Measurements from ENCODE around the gene CASZ1.
A peak's percentile ranks its signal among the peaks of the same experiment; 100 is the strongest.

Gene CASZ1

DNA sequence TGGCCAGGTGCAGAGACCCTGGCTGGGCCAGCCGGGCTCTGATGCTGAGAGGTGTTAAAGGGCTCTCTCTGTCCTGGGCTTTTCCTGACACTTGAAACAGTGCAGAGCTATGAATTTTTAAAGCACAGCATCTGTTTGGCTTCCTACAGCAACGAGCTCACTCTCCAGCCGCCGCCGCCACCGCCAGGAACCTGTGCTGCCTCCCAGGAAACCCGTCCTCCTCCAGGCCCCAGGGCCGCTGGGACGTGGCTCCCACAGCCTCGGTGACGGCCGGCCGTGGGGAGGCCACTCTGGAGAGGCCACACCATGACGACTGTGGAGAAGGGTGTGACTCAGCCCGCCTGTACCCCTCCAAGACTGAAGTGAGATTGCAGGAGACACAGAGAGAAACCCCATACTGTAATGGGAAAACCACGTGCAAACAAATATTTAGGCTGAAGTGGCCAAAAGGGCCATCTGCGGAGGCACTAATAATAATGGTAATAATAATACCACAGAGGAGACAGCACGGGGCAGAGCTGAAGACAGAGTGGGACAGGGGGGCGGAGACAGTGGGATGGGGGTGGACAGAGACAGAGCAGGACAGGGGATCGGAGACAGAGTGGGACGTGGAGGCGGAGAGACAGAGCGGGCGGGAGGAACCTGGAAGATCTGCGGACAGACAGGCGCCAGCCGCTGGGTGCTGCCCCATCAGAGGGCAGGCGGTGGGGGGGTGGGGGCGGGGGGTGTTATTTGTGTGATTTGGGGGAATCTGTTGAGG, 139.2 kb downstream of the CASZ1 start:
- FAIRE-seq, result no peak
- DNase-seq (ENCODE audit: low spot score), result no peak

DNA sequence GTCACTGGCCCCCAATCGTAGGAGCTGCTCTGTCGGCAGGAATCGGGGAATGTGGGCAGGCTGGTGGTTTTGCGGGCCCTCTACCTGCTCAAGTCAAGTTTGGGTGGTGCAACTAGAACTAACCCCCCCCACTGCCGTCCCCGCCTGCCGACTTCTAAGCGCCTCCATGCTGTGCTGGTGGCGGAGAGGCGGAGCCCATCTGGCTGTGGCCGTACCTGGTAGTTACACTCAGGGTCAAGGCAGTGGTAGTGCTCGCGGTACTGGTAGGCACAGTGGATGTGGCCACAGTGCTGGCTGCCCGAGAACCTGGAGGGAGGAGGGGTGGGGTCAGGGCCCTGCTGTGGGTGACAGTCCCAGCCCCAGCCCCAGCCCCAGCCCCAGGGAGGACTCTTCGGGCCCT, 140.0 kb downstream of the CASZ1 start:
- FAIRE-seq, result no peak
- DNase-seq (ENCODE audit: low spot score), result no peak

DNA sequence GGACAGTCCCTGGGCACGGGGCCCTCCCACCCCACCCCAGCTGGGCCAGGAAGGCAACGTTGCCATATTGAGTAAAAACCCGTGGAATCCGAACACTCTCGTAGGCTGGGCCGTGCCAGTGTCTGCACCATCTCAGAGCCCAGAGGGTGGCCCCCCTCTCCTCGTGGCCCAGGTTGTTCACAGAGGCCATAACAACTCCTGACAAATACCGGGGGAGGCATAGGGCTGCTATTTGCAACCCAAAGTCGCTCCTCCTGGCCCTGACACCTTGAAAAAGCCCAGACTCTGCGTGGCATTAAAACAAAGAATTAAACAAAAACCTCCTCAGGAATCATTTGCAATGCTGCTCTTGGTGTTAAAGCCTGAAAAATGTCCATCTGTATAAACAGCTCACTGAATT, 141.4 kb downstream of the CASZ1 start:
- no peak for DNase-seq (ENCODE audit: low spot score)
- no peak for FAIRE-seq

DNA sequence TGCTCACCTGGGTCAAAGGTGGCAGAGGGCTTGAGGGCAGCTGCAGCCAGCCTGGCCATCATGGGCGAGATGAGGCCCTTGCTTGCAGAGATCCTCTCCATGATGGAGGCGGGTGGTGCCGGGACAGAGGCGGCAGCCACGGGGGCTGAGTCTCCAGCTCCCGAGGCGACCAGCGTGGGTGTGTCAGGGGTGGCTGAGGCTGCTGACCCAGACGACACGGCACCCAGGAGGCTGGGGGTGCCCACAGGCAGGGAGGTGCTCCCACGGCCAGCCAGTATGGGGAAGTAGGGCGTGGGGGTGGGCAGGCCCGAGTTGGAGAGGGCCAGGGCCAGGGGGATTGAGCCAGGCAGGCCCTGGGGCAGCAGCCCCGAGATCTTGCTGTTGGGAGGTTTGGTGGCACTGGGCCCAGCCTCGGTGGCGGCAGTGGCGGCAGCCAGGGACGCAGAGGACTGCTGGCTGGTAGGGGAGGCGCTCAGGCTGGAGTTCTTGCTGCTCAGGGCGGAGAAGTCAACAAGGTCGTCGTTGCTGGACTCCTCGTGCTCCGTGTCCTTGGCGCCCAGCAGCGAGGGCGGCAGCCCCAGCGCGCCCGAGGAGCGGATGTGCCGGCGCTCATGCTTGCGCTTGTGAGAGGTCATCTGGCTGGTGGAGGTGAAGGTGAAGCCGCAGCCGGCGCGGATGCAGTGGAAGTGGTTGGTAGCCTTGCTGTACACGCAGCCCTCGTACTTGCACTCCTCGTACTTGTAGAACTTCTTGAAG, 142.9 kb downstream of the CASZ1 start:
- DNase-seq (ENCODE audit: low spot score), result no peak
- FAIRE-seq, result no peak

- FAIRE-seq (no peak), DNase-seq (ENCODE audit: low spot score) (no peak)
These were observed 143.8 kb downstream of the CASZ1 start for GRCh38 chr1:10652626-10653025.

- FAIRE-seq (no peak), DNase-seq (ENCODE audit: low spot score) (no peak)
These were observed 144.7 kb downstream of the CASZ1 start for GRCh38 chr1:10651793-10652192.

DNA sequence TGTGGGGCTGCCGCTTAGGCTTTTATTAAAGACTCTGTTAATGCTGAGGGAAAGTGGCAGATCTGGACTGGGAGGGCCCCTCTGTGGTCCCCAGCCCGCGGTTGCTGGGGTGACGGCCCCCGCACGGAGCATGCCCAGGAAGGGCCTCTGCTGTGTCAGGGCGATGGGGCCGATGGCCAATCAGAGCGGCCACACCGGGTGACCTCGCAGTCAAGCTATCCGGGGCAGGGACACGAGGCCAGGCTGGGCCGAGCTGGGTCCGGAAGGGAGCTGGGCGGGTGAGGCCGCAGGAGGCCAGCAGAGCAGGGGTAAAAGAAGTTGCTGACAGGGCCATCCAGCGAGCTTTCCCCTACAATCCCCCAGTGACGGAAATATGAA, 145.1 kb downstream of the CASZ1 start:
- FAIRE-seq, result no peak
- no peak for DNase-seq (ENCODE audit: low spot score)

DNA sequence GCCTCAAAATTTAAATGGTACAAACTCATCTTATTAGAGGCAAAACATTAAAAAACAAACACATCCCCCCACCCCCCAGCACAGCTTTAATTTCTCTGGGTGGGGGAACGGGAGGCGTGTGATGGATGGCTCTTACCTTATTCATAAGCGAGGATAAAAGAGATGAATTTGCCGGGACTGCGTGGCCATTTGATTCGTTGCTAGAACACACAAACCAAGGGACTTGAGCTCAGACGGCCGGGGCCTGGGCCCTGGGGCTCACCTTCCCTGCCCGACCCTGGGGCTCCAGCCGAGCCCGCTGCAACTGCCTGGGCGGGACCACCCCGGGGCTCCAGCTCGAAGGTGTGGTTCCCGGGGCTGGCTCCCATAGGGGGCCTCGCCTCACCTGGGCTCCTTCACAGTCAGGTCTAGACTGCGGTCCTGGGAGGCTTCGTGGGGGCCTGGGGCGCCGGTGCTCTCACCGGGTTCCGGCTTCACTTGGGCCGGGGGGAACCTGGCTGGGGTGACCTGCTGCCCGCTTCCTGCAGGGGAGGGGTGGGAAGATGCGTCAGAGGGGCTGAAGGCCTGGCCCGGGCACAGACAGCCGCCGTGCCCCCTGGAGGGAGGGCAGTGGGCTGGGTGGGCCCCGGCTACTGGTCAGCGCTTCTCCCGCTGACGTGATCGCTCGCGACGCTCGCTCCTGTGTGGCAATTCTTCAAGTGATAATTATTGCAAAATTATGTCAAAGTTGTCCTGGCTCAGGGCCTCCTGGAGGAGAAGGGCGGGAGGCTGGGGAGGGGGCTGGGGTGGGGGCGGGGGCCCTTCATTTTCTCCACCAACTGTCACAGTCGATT, 145.7 kb downstream of the CASZ1 start:
- FAIRE-seq (no peak), DNase-seq (ENCODE audit: low spot score) (no peak)

- DNase-seq (ENCODE audit: low spot score) (no peak), FAIRE-seq (no peak)
These were observed 146.8 kb downstream of the CASZ1 start for GRCh38 chr1:10649517-10650201.

DNA sequence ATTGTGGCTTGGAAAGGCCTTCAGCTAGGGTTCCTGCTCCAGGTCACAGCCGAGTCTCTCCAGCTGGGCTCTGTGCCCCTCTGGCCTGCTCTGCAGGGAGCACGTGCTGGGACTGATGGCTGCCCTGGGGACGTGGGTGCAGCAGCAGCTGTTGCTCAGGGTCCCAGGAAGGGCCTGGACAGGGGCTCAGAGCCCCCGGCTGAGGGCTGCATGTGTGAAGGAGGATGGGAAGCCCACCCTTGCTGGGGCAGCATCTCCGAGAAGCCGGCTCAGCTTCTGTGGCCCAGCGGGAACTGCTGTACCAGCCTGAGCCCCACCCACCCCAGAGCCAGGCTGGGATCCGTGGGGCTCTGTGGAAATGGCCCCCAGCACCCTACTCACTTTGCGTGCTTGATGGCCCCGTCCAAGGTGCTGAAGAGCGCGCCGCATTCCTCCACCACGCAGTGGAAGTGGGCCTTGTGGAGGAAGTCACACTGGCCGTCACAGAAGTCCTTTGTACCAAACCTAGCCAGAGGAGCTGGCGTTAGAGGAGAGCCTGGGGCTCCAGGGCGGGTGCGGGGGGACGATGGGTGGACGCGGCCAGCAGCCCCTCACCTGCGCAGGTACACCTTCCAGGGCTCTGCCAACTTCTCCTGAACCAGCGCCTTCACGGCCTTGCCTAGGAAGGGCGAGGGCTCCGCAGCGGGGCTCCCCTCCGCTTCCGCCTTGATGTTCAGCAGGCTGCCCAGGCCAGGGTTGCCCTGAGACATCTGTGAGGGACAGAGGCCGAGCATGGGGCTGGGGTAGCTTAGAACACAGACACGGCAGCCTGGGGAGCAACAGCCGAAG, 147.5 kb downstream of the CASZ1 start:
- no peak for FAIRE-seq
- DNase-seq (ENCODE audit: low spot score), result no peak

DNA sequence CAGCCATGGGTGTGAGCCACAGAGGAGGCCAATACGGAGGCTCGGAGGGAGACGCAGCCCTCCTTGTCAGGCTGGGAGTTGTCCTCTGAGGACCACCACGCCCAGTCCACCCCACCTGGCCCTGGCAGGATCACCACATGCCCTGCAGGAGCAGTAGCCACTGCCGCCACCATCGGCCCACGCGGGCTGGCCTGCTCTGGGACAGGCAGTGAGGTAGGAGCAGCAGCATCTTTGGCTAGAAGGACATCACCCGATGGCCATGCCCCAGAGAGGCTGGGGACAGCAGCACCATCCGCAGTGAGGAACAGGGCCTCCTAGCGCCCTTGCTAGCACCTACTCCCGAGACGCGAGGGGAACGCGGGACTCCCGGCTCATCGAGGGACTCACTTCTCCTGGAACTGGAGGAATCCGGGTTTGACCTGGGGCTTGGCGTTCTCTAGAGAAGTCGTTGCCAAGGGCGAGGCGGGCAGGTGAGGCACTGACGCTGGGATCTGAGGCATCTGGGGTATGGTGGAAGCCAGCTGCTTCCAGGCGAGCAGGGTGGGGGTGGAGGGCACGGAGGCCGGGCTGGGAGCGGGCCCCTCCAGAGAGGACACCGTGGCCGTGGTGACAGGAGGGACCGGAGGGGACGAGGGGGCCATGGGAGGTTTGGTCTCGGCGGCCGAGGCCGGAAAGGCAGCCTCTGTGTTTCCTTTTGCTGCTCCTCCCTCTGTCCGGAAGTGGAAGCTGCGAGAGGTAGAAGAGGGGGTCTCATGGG, 148.9 kb downstream of the CASZ1 start:
- FAIRE-seq (no peak), DNase-seq (ENCODE audit: low spot score) (no peak)

DNA sequence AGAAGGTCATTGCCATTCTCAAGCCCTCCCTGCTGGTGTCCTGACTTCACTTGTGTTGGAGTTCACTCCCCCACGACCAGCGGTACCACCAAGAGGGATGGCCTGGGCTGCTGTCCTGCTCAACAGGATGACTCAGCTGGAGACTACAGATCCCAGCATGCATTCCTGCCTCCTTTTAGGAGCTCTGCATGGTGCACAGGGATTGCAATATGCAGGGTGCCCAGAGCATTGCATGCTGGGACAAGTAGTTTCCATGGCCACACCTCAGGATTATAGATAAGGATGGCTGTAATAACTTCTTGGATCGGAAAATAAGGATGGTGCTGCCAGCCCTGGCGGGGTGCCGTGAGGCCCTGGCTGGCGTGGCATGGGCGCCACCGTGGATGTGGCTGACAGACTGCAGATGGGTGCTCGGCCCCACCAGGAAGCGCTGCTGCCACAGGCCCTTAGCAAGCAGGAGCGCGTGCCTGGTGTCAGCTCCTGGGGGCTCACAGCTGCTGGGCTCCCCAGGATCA, 150.0 kb downstream of the CASZ1 start:
- DNase-seq (ENCODE audit: low spot score) (peak; percentile 41), FAIRE-seq (no peak)

GRCh38 chr1:10644307-10645128, 151.9 kb downstream of the CASZ1 start:
- FAIRE-seq, result no peak
- no peak for DNase-seq (ENCODE audit: low spot score)

- DNase-seq (ENCODE audit: low spot score), result no peak
- FAIRE-seq, result no peak
These were observed 152.7 kb downstream of the CASZ1 start for GRCh38 chr1:10643607-10644306.

GRCh38 chr1:10642403-10643080, 153.9 kb downstream of the CASZ1 start:
- DNase-seq (ENCODE audit: low spot score) (no peak), FAIRE-seq (no peak)

- FAIRE-seq (no peak), DNase-seq (ENCODE audit: low spot score) (no peak)
These were observed 154.5 kb downstream of the CASZ1 start for GRCh38 chr1:10641976-10642375.

DNA sequence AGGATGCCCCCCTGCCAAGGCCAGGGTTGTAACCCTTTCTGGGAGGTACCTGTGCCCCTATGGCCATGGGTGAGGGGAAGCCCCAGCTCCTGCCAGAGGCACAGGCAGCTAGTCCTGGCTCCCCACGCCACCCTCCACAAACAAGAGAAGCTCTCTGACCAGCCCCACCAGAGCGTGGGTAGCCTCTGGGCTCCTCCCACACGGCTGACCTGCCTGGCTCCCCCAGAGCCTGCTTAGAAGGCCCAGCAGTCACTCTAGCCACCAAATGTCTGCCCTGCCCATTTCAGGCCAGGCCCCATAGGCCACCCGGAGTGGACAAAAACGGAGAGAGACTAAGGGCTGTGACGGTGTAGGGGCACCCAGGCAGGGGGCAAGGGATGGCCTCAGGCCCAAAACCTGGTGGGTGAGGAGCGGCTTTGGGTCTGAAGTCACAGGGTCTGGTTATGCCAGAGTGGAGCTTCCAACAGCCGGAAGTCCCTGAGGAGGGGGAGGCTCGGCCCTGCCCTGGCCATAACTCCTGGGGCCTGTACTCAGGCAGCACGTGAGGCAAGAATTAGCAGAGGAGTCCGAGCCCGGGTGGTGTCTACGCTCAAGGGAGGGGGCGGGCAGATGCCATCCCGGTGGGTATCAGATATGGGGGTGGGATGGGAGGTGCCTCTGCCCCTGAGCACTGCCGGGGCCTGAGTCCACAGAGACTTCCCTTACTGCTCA, 155.4 kb downstream of the CASZ1 start:
- no peak for DNase-seq (ENCODE audit: low spot score)
- no peak for FAIRE-seq

Data from RCC 7860 (cell line).